SK-N-SH (cell line): ENCODE measurements around the gene DACH1. TPM values are rescaled to one million over a fixed set of nuclear protein-coding genes. Genes with fewer than 3 reads are reported as not detected.

ENCODE experiments used
- CTCF ChIA-PET: fragments of 300-600, 350-600 bp; formaldehyde crosslinking; extraction: SDS; loops from one replicate; lab custom pipeline; 2021; lab: Yijun Ruan, JAX
- POLR2A ChIA-PET: fragments of 350-600 bp; sonication (Branson Sonifier 250); formaldehyde crosslinking; extraction: SDS; loops from one replicate; lab custom pipeline; 2020; ENCODE audit warnings: antibody characterized with exemption, inconsistent platforms; lab: Yijun Ruan, JAX
- DNase-seq: peaks from one replicate; pipeline ENCODE4 v3.0.0; 2012
- H2AFZ ChIP-seq: fragments of 200-600 bp; sonication (generic); 2 replicates; pipeline ENCODE4 v1.8.1; 2016; ENCODE audit warnings: antibody characterized with exemption, mild to moderate bottlenecking, low read depth
- H3F3A ChIP-seq: fragments of 200-600 bp; sonication (generic); replicated peaks from 2 replicates; pipeline ENCODE3; 2016; ENCODE audit warnings: antibody characterized with exemption, mild to moderate bottlenecking; ENCODE audit not compliant: insufficient read depth
- H3K27ac ChIP-seq, 2 experiments: fragments of 200-500 bp in 1 of 2; fragments of 200-600 bp in 1 of 2; sonication (Bioruptor generic) in 1 of 2; sonication (generic), shearing (Covaris generic) in 1 of 2; 2 replicates each; pipeline versions ENCODE4 v1.5.1 to v1.6.1; 2014 to 2016; ENCODE audit warnings: low read depth in 2 of 2, inconsistent platforms in 1 of 2, low read length in 1 of 2, mild to moderate bottlenecking in 1 of 2, mixed read lengths in 1 of 2
- H3K27me3 ChIP-seq: fragments of 200-600 bp; sonication (generic), shearing (Covaris generic); 2 replicates; pipeline ENCODE4 v1.6.1; 2016; ENCODE audit warnings: mixed run types; ENCODE audit not compliant: insufficient read depth
- H3K36me3 ChIP-seq, 2 experiments: fragments of 200-500 bp in 1 of 2; fragments of 200-600 bp in 1 of 2; sonication (Bioruptor generic) in 1 of 2; sonication (generic) in 1 of 2; replicated peaks in 1 of 2; 2 replicates each; pipeline versions ENCODE3 to v1.5.1; 2014 to 2016; ENCODE audit warnings: low read length in 1 of 2, mild to moderate bottlenecking in 1 of 2; ENCODE audit not compliant: insufficient read depth in 2 of 2, control insufficient read depth in 1 of 2
- H3K4me1 ChIP-seq, 2 experiments: fragments of 200-500 bp in 1 of 2; fragments of 200-600 bp in 1 of 2; sonication (Bioruptor generic) in 1 of 2; sonication (generic), shearing (Covaris generic) in 1 of 2; 2 replicates each; pipeline versions ENCODE4 v1.5.1 to v1.6.1; 2014 to 2016; ENCODE audit warnings: low read depth in 1 of 2, low read length in 1 of 2, mixed run types in 1 of 2; ENCODE audit not compliant: insufficient read depth in 2 of 2, control insufficient read depth in 1 of 2
- H3K4me2 ChIP-seq: fragments of 200-600 bp; sonication (generic), shearing (Covaris generic); 2 replicates; pipeline ENCODE4 v1.6.1; 2017; ENCODE audit warnings: mixed run types
- H3K4me3 ChIP-seq, 2 experiments: fragments of 200-500 bp in 1 of 2; fragments of 200-600 bp in 1 of 2; sonication (Bioruptor generic) in 1 of 2; sonication (generic), shearing (Covaris generic) in 1 of 2; 2 replicates each; pipeline versions ENCODE4 v1.5.1 to v1.8.1; 2014 to 2016; ENCODE audit warnings: low read depth in 2 of 2, inconsistent platforms in 1 of 2, low read length in 1 of 2, mild to moderate bottlenecking in 1 of 2, mixed read lengths in 1 of 2, moderate library complexity in 1 of 2
- H3K79me2 ChIP-seq: fragments of 200-600 bp; sonication (generic); 2 replicates; pipeline ENCODE4 v1.8.1; 2017; ENCODE audit warnings: mild to moderate bottlenecking; ENCODE audit not compliant: insufficient read depth
- H3K9ac ChIP-seq: fragments of 200-600 bp; sonication (generic); 2 replicates; pipeline ENCODE4 v1.6.1; 2017; ENCODE audit warnings: mixed run types
- H3K9me2 ChIP-seq: fragments of 200-600 bp; sonication (generic); 2 replicates; pipeline ENCODE4 v1.6.1; 2017; ENCODE audit warnings: mixed run types
- H3K9me3 ChIP-seq: fragments of 200-600 bp; sonication (generic); 2 replicates; pipeline ENCODE4 v1.6.1; 2017; ENCODE audit warnings: mixed run types, mild to moderate bottlenecking, moderate library complexity
- H4K20me1 ChIP-seq: fragments of 200-600 bp; sonication (generic); 2 replicates; pipeline ENCODE4 v1.6.1; 2017; ENCODE audit warnings: mild to moderate bottlenecking, mixed run types; ENCODE audit not compliant: insufficient read depth
- CTCF ChIP-seq: fragments of 200-600 bp; sonication (generic); IDR thresholded peaks from 2 replicates; pipeline ENCODE4 v1.6.1; 2017; ENCODE audit warnings: antibody characterized with exemption, mild to moderate bottlenecking, moderate library complexity
- ELF1 ChIP-seq: IDR thresholded peaks from 2 replicates; pipeline ENCODE4 v1.4.0; 2012
- EP300 ChIP-seq, 2 experiments: IDR thresholded peaks; 2 replicates each; pipeline versions ENCODE4 v1.4.0 to v1.6.1; 2012; ENCODE audit warnings: borderline replicate concordance in 1 of 2, low read depth in 1 of 2, low read length in 1 of 2
- FOSL2 ChIP-seq: IDR thresholded peaks from 2 replicates; pipeline ENCODE4 v1.4.0; 2012; ENCODE audit warnings: low read depth, mild to moderate bottlenecking, moderate library complexity, borderline replicate concordance
- FOXJ3 ChIP-seq: sonication (generic); formaldehyde crosslinking; IDR thresholded peaks from 2 replicates; pipeline ENCODE4 v1.5.1; 2020; ENCODE audit warnings: mild to moderate bottlenecking, missing genetic modification reagents
- FOXM1 ChIP-seq: IDR thresholded peaks from 2 replicates; pipeline ENCODE4 v1.4.0; 2012; ENCODE audit warnings: low read depth, mild to moderate bottlenecking
- GABPA ChIP-seq: IDR thresholded peaks from 2 replicates; pipeline ENCODE4 v1.4.0; 2012; ENCODE audit warnings: low read depth, mild to moderate bottlenecking
- GATA2 ChIP-seq: sonication (generic); formaldehyde crosslinking; IDR thresholded peaks from 2 replicates; pipeline ENCODE4 v1.5.0; 2020; ENCODE audit warnings: mild to moderate bottlenecking, missing genetic modification reagents
- NFIC ChIP-seq: IDR thresholded peaks from 2 replicates; pipeline ENCODE4 v1.4.0; 2012; ENCODE audit warnings: borderline replicate concordance
- POLR2AphosphoS5 ChIP-seq: IDR thresholded peaks from 2 replicates; pipeline ENCODE4 v1.6.1; 2012; ENCODE audit warnings: low read depth, low read length
- RCOR1 ChIP-seq: fragments of 150-350 bp; IDR thresholded peaks from 2 replicates; pipeline ENCODE4 v1.6.1; 2017; ENCODE audit warnings: antibody characterized with exemption, low read length
- REST ChIP-seq: IDR thresholded peaks from 2 replicates; pipeline ENCODE4 v1.6.1; 2012; ENCODE audit warnings: mild to moderate bottlenecking, low read depth, low read length, moderate library complexity
- RFX5 ChIP-seq: IDR thresholded peaks from 2 replicates; pipeline ENCODE4 v1.6.1; 2012; ENCODE audit warnings: mild to moderate bottlenecking, improper control_type of control experiment, low read length
- SMC3 ChIP-seq: IDR thresholded peaks from 2 replicates; pipeline ENCODE4 v1.6.1; 2012; ENCODE audit warnings: low read depth, low read length, improper control_type of control experiment
- TAF1 ChIP-seq: IDR thresholded peaks from 2 replicates; pipeline ENCODE4 v1.6.1; 2012; ENCODE audit warnings: low read depth, mild to moderate bottlenecking, low read length, moderate library complexity, borderline replicate concordance
- USF1 ChIP-seq: IDR thresholded peaks from 2 replicates; pipeline ENCODE4 v1.4.0; 2012; ENCODE audit warnings: low read depth, borderline replicate concordance
- WGBS: methylation state at CpG from one replicate; pipeline ENCODE4 v1.1.6; 2017; ENCODE audit warnings: low lambda C conversion rate; 5-methylcytosine and 5-hydroxymethylcytosine counted together
- polyA plus RNA-seq, 3 experiments: library from polyadenylated mRNA; depleted of rRNA; stranded (reverse); fragments of >200 nt; gene quantifications; 2 replicates each; pipeline ENCODE4 v1.2.3, GENCODE V29; 2012
- TF ChIP-seq, protein P1 (sequence below): fragments of 150-350 bp; IDR thresholded peaks from 2 replicates; pipeline ENCODE4 v1.6.1; 2016; ENCODE audit warnings: mild to moderate bottlenecking, low read depth, low read length

DACH1 gene
- polyA plus RNA-seq, 1 of the 3 experiments (the other 2 are of a cell fraction), result 0.21 TPM

DNA sequence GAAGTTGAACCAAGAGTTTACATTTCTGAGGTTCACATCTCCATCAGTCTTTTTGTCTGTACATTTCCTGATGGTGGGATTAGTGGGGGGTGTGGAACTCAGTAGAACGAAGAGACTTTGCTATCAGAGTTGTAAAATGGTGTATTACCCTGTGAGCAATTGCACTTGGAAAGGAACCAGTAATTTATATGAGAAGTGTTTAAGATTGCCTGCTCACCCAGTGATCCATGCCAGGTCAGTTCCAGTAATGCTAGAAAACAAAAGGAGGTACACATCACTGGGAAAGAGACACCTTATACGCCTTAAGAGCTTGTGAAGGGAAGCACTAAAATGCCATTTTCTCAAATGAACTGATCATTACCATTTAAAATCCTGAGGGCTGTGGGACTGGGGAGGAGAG lies 7.5 kb upstream of the DACH1 start (continued):
- TF ChIP-seq USF1 (no peak), NFIC (no peak)

DNA sequence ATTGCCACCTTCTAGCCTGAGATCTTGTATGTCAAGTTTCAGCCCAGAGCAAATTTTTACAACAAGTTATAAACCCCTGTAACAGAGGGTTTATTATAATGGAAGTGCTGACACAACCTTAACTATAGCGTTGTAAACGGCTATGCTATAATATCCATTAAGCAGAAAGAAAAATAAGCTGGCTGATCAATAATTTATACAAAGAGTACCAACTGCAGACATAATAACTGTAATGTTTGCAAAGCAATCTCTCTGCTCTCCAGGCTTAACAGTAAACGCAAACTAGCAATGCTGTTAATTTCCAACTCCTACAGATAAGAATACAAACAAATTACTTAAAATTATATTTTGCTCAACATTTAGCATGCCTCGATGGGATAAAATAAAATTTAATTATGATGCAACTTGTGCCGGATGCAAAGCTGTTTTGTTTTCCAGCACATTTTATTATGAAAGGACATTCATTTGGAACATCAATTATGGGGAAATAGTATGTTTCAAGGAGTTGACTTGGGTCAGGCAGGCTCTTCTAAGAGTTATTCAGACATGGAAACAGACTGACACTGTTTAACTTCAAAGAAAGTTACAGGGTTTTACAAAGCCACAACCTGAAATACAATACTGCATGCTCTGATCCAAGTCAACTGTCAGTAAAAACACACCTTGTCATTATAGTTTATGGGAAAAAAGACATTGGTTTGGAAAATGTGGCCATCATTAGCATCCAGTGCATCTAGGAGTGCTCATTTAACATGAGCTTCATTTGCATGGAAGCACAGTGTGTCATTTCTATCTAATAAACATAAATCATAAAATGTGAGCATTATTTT lies 6.6 kb upstream of the DACH1 start:
- Histone ChIP-seq H4K20me1 (no peaks in the 10 kb centered on the region), H3K36me3 (no peaks in the 10 kb centered on the region), H3F3A (no peaks in the 10 kb centered on the region), H3K9me2 (no peaks in the 10 kb centered on the region), H3K9me3 (no peaks in the 10 kb centered on the region), H3K9ac (no peak overlapping the region), H3K27ac (peak overlapping the region in 1 of 2 experiments; percentile 22; a peak in 1 of 4 replicates), H3K4me2 (no peak overlapping the region), H3K4me1 (peaks cover 0 to 8% of the 10 kb centered on the region in 2 experiments; a peak in 2 of 4 replicates)
- no peak for DNase-seq
- POLR2A ChIA-PET, result no interaction called here
- 60% methylated on average over 5 of the region's 5 CpGs for WGBS
- TF ChIP-seq FOXJ3 (CRISPR knock-in tag) (no peak), TAF1 (no peak), SMC3 (no peak), RFX5 (no peak), RCOR1 (no peak), GABPA (no peak), REST (no peak), FOSL2 (no peak), ELF1 (no peak), CTCF (no peak), EP300 (IDR thresholded peaks at IDR 0.05; ENCODE audit: borderline replicate concordance in 1 of 2, low read depth in 1 of 2, low read length in 1 of 2) (no peak), GATA2 (CRISPR knock-in tag) (no peak), FOXM1 (no peak), POLR2AphosphoS5 (no peak)
- TF ChIP-seq, protein P1, sequence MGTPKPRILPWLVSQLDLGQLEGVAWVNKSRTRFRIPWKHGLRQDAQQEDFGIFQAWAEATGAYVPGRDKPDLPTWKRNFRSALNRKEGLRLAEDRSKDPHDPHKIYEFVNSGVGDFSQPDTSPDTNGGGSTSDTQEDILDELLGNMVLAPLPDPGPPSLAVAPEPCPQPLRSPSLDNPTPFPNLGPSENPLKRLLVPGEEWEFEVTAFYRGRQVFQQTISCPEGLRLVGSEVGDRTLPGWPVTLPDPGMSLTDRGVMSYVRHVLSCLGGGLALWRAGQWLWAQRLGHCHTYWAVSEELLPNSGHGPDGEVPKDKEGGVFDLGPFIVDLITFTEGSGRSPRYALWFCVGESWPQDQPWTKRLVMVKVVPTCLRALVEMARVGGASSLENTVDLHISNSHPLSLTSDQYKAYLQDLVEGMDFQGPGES, result no peak
- TF ChIP-seq, all 33 proteins: peak for 0
- Histone ChIP-seq H2AFZ (no peak overlapping the region), H3K79me2 (no peaks in the 10 kb centered on the region), H3K4me3 (no peak overlapping the region), H3K27me3 (no peaks in the 10 kb centered on the region)
- CTCF ChIA-PET, result interaction anchor here (1.1 kb wide), 1 partner anchor 822 kb away, joined by 3 read pairs; no protein-coding TSS in a partner anchor
